Forelimb muscle (tissue), 1 donor: ENCODE measurements around the gene LETMD1. TPM values are rescaled to one million over a fixed set of nuclear protein-coding genes. Genes with fewer than 3 reads are reported as not detected.
A peak's percentile ranks its signal among the peaks of the same experiment; 100 is the strongest.
"Not testable (repeated sequence)": the region's sequence is repeated elsewhere in the genome, so short reads cannot be mapped to it uniquely, and the experiment has no call there.

Experiments used
- DNase-seq: peaks from one replicate; pipeline ENCODE4 v3.0.0-alpha.2; 2013; ENCODE audit warnings: low read depth
- polyA plus RNA-seq: library from polyadenylated mRNA; unstranded; fragments of 120-200 nt; gene quantifications from one replicate; pipeline ENCODE4 v1.2.1, GENCODE V29; 2013; ENCODE audit not compliant: insufficient read length

The LETMD1 gene, protein sequence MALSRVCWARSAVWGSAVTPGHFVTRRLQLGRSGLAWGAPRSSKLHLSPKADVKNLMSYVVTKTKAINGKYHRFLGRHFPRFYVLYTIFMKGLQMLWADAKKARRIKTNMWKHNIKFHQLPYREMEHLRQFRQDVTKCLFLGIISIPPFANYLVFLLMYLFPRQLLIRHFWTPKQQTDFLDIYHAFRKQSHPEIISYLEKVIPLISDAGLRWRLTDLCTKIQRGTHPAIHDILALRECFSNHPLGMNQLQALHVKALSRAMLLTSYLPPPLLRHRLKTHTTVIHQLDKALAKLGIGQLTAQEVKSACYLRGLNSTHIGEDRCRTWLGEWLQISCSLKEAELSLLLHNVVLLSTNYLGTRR
- 54.3 TPM for polyA plus RNA-seq

DNA sequence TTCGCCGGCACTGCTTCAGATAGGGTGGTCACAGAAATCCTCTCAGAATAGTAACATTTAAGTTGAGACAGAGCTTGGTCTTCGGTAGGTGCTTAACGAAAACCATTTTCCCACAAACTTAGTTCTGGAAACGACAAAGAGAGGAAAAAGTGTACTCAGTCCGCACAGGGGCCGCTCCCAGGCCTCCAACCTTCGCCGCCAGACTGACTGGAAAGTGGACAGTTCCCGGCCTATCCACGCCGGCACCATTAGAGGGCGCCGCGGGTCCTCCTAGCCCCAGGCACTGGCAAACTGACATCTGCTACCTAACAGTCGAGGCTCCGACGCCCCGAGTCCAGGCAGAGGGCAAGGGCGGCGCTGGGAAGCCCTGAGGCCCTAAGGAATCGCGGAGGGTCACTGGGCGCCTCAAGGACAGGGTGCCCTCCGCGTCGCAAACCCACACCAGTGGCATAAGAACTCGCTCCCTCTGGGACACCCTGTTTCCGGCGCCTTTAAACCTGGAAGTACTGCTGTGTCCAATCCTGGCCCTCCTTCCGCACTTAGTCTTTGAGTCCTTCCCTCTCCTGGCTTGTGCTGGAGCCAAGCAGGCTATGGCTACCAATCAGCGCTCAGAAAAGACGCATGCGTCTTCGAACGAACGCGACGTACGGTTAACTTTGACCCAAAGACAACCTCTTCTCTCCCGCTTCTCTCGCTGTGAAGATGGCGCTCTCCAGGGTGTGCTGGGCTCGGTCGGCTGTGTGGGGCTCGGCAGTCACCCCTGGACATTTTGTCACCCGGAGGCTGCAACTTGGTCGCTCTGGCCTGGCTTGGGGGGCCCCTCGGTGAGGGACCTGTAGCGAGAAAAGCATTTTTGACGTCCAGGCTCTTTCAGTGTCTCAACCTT lies at the start of gene LETMD1:
LETMD1 (plus strand) TSS at position 673 of the 886 bp plus-strand sequence; CDS start at position 703, 30 bp downstream.
- DNase-seq, result peak; percentile 99

DNA sequence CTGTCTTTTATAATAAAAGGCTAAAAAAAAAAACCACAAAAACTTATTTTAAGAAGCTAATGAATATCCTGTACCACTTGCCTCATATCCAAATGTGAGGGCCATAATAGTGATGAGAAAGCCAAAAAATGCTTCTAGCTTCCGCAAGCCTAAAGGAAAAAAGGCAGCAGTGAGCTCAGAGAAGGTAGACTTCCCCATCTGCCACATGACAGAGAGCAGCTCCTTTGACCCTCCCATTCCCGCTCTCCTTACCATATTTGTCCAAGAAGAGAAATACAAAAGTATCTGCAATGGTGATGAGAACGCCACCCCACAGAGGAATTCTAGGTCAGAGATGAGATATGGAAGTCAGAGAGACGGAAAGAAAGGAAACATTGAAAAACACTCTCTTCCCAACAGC lies 49.0 kb upstream of the LETMD1 start:
- DNase-seq, result no peak

DNA sequence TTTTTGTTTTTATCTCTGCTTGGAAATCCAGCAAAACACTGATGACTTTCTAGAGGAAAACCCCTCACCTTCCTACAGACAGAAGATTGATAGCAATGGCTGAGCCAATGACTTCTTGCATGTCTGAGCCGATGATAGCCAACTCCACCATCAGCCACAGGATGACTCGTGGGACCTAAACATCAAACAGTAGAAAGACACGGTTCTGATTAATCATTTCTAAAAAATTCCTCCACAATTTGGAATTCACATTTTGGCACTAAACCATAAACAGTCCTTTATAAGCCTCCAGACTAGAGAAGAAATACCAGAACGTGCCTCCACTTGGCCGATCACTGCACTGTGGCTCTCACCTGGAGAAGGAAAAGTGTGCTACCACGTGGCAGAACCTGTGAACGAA lies 47.9 kb upstream of the LETMD1 start:
- DNase-seq, result no peak

DNA sequence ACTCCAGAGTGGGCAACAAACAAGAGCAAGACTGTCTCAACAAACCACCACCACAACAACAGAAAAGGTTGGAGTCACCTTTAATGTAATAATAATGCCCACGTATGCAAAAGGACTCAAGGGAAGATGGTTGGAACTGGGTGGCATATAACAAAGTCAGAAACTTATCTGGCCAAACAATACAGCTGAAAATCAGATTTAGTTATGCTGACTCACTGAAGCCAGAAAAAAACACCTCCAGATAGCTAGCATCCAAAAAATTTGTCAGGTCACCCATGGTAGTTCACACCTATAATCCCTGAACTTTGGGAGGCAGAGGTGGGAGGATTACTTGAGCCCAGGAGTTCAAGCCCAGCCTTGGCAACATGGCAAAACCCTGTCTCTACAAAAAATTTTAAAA lies 46.3 kb upstream of the LETMD1 start:
- no peak for DNase-seq

- no peak for DNase-seq
Observed at GRCh38 chr12:51004504-51004903, 43.6 kb upstream of the LETMD1 start.

- no peak for DNase-seq
Observed at GRCh38 chr12:51005030-51005429, 43.1 kb upstream of the LETMD1 start.

DNA sequence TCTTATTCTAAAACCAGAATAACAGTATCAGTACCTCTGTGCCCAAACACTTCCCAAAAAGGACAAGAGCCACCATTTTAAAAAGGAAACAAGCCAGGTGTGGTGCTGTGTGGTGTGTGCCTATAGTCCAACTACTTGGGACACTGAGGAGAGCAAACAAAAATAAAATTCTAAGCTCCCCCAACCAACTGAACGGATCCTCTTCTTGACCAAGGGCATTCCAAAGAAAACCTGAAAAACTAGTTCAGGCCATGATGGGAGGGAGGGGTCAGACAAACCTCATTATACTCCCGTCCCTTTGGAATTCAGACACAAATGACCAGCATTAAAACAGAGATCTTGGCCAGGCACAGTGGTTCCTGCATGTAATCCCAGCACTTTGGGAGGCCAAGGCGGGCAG lies 42.5 kb upstream of the LETMD1 start:
- DNase-seq, result no peak

- DNase-seq, result no peak
Observed at GRCh38 chr12:51008329-51009055, 39.6 kb upstream of the LETMD1 start.

DNA sequence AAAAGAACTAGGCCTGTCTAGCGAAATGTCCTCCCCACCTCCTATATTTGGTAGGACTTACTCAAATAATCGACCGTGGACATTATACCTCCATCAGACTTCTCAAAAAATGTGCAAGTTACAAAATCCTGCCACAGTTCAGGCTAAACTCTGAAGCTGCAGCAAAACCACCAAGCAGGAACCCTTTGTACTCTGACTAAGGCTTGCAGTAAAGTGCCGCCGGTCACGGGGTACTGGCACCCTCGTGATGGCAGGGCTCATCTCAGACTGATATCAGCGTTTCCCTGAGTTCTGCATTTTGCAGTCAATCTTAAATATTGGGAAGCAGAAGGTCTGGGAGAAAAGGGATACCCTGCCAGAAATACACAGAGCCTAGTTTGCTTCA lies 39.1 kb upstream of the LETMD1 start:
- DNase-seq, result no peak

GRCh38 chr12:51011955-51012354 lies 36.2 kb upstream of the LETMD1 start:
- no peak for DNase-seq

DNA sequence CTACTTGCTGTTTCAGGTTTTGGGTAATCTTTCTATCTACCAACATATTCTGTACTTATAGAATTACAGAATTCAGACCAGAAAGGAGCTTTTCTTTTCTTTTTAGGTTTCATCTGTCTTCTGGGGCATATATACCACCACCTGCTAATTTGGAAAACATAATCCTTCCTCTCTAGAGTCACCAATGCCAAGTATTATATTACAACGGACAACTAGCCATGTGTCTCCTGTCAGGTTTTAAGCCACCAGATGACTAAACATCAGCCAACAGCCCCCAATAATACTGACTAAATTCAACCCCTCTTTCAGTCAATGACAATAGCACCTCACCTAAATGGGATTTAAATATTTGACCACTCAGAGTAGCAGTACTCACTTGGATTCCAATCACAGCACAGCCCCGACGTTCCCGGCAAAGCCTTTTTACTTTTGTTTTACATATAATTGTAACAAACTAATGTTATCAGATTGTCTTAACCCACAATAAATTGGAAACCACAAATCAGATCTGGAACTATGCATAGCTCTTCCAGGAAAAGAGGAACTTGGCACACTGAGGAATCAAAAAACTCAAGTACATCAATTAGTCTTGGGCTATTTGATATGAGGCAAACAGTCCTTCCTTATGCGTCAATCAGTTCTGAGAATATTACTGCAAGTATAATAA lies 35.4 kb upstream of the LETMD1 start:
- no peak for DNase-seq

DNA sequence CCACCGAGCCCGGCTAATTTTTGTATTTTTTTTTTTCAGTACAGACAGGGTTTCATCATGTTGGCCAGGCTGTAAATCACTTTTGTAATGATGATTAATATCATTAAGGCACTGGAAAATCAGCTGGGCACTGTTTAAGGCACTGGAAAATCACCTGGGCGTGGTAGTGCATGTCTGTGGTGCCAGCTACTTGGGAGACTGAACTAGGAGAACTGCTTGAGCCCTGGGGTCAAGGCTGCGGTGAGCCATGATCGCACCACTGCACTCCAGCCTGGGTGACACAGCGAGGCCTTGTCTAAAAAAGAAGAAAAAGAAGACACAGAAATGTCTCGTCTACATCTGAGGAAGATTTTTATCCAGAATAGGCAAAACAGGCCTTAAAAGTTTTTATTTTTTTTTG lies 34.7 kb upstream of the LETMD1 start:
- DNase-seq, result no peak

DNA sequence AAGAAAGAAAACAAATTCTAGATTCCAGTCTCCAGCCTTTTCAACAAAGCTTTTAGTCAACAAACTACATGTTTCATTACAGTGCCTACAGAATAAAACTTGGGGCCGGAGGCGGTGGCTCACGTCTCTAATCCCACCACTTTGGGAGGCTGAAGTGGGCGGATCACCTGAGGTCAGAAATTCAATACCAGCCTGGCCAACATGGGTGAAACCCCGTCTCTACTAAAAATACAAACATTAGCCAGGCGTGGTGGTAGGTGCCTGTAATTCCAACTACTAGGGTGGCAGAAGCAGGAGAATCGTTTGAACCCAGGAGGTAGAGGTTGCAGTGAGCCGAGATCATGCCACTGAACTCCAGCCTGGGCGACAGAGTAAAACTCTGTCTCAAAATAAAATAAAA lies 33.7 kb upstream of the LETMD1 start:
- DNase-seq, result not testable (repeated sequence)

GRCh38 chr12:51017452-51017851 lies 30.7 kb upstream of the LETMD1 start:
- no peak for DNase-seq

DNA sequence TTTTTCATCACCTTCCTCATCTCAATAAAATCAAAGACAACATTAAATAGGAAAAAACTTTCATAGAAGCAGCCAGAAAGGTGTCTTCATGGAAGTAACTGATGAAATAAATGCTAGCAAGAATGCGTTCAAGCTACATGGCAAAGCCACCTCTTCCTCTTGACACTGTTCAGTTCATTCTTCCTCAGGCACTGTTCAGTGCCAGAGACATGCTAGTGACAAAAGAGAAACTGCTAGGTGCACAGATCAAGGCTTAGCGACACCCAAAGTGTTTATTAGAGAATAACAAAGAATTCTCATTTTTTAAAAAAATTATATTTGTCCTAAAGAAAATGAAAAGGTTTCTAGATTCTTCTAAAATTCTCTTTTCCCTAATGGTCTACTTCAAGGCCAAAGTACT lies 29.2 kb upstream of the LETMD1 start:
- no peak for DNase-seq

GRCh38 chr12:51019927-51020326 lies 28.2 kb upstream of the LETMD1 start:
- DNase-seq, result no peak

DNA sequence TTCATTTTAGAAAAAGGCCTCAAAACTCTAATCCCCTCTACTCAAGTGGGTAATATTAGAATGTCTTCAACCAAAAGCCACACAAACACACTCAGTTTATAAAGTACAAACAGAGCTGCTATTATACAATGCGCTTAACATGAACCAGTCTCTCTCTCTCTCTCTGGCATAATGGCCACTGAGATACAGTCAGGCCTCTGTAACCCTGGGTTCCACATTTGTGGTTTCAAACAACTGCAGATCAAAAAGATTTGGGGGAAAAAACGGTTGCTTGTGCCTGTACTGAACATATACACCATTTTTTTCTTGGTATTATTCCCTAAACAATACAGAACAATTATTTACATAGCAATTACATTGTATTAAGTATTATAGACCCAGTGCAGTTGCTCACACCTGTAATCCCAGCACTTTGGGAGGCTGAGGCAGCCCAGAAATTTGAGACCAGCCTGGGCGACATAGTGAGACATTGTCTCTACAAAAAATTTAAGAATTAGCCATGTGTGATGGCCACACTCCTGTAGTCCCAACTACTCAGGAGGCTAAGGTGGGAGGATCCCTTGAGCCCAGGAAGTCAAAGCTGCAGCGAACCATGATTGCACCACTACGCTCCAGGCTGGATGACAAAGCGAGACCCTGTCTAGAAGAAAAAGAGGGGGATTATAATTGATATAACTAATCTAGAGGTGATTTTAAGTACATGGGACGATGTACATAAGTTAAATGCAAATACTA lies 27.5 kb upstream of the LETMD1 start:
- no peak for DNase-seq

- DNase-seq, result no peak
Observed at GRCh38 chr12:51021694-51022093, 26.4 kb upstream of the LETMD1 start.

GRCh38 chr12:51023625-51024382 lies 24.3 kb upstream of the LETMD1 start:
- no peak for DNase-seq

- DNase-seq, result no peak
Observed at GRCh38 chr12:51025338-51025835, 22.7 kb upstream of the LETMD1 start.
